ENCODE data around the gene C17orf75. TPM values are rescaled to one million over a fixed set of nuclear protein-coding genes. Genes with fewer than 3 reads are reported as not detected.
"Not testable (repeated sequence)": the region's sequence is repeated elsewhere in the genome, so short reads cannot be mapped to it uniquely, and the experiment has no call there.

The C17orf75 gene
- total RNA-seq, 4 donors from 2014 or later = 9.1 to 11.6 (median 9.5) TPM

DNA sequence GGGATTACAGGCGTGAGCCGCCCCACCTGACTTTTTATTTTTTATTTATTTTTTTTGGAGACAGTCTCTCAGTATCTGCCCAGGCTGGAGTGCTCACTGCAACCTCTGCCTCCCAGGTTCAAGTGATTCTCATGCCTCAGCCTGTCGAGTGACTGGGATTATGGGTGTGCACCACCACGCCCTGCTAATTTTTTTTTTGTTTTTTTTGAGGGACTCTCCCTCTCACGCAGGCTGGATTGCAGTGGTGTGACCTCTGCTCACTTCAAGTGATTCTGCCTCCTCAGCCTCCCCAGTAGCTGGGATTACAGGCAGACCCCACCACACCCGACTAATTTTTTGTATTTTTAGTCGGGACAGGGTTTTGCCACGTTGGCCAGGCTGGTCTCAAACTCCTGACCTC, 15.6 kb upstream of the C17orf75 start:
- DNase-seq (ENCODE audit: extremely low spot score) = no peak
- H3K4me3 ChIP-seq = no peak overlapping the region
- no peaks in the 10 kb centered on the region for H3K9me3 ChIP-seq
- 84% methylated on average over 8 of the region's 8 CpGs for WGBS
- peaks cover 42 to 57% (median 55%) of the 10 kb centered on the region in 4 donors for H3K4me1 ChIP-seq
- intact Hi-C loops (cut with DNase I) = no loop called here
- no peaks in the 10 kb centered on the region for H3K27me3 ChIP-seq
- peaks cover 42 to 95% (median 76%) of the 10 kb centered on the region in 4 donors for H3K36me3 ChIP-seq
- no peak overlapping the region for H3K27ac ChIP-seq (replicated peaks in 1 of 4)
- TF ChIP-seq POLR2A (IDR thresholded peaks at IDR 0.05; ENCODE audit: low read depth) = no peak

DNA sequence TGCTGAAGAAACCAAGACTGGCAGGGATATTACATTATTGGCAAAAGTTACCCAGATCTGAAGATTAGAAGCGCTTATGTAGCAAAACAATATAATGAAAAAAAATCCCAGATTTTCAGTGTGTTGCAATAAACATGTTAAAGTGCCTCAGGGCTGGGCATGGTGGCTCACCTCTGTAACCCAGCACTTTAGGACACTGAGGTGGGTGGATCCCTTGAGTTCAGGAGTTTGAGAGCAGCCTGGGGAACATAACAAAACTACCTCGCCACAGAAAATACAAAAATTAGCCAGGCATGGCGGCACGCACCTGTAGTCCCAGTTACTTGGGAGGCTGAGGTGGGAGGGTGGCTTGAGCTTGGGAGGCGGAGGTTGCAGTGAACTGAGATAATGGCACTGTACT, 14.8 kb upstream of the C17orf75 start:
- DNase-seq (ENCODE audit: extremely low spot score) = no peak
- intact Hi-C loops (cut with DNase I) = no loop called here
- no peak for TF ChIP-seq EP300 (IDR thresholded peaks at IDR 0.05)
- Histone ChIP-seq H3K27me3 (no peaks in the 10 kb centered on the region), H3K36me3 (peaks cover 36 to 94% (median 71%) of the 10 kb centered on the region in 4 donors), H3K9me3 (no peaks in the 10 kb centered on the region), H3K4me3 (no peak overlapping the region), H3K4me1 (peaks cover 51 to 66% (median 64%) of the 10 kb centered on the region in 4 donors), H3K27ac (replicated peaks in 1 of 4) (no peak overlapping the region)
- 91% methylated on average over 5 of the region's 5 CpGs for WGBS

DNA sequence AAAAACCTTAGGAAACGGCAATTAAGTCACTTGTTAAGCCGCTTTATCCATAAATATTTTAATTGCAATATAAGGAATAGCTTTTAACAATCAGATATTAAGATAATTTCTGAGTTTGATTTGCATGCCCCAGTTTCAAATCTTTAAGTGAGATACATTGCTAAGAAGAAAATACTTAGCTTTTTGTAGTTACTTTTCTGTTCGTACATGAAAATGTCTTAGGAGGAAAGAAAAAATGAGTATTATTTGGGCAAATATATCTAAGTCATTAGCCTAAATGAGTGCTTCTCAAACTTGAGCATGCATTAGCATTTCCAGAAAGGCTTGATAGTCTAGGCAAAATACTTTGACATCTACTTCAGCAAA, 14.4 kb upstream of the C17orf75 start:
- Histone ChIP-seq H3K27me3 (no peaks in the 10 kb centered on the region), H3K9me3 (no peaks in the 10 kb centered on the region), H3K4me1 (peaks cover 54 to 70% (median 68%) of the 10 kb centered on the region in 4 donors), H3K36me3 (peaks cover 33 to 91% (median 69%) of the 10 kb centered on the region in 4 donors), H3K27ac (replicated peaks in 1 of 4) (no peak overlapping the region), H3K4me3 (peak overlapping the region in 1 of 4 donors; percentile 11)
- WGBS = 83% methylated on average over 3 of the region's 3 CpGs
- intact Hi-C loops (cut with DNase I) = no loop called here
- TF ChIP-seq EP300 (IDR thresholded peaks at IDR 0.05) = no peak
- TF ChIP-seq, protein P1, sequence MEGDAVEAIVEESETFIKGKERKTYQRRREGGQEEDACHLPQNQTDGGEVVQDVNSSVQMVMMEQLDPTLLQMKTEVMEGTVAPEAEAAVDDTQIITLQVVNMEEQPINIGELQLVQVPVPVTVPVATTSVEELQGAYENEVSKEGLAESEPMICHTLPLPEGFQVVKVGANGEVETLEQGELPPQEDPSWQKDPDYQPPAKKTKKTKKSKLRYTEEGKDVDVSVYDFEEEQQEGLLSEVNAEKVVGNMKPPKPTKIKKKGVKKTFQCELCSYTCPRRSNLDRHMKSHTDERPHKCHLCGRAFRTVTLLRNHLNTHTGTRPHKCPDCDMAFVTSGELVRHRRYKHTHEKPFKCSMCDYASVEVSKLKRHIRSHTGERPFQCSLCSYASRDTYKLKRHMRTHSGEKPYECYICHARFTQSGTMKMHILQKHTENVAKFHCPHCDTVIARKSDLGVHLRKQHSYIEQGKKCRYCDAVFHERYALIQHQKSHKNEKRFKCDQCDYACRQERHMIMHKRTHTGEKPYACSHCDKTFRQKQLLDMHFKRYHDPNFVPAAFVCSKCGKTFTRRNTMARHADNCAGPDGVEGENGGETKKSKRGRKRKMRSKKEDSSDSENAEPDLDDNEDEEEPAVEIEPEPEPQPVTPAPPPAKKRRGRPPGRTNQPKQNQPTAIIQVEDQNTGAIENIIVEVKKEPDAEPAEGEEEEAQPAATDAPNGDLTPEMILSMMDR (IDR thresholded peaks at IDR 0.05) = no peak
- TF ChIP-seq POLR2AphosphoS5 (IDR thresholded peaks at IDR 0.05) = no peak
- TF ChIP-seq POLR2A (IDR thresholded peaks at IDR 0.05; ENCODE audit: low read depth) = no peak
- DNase-seq (ENCODE audit: extremely low spot score) = no peak

DNA sequence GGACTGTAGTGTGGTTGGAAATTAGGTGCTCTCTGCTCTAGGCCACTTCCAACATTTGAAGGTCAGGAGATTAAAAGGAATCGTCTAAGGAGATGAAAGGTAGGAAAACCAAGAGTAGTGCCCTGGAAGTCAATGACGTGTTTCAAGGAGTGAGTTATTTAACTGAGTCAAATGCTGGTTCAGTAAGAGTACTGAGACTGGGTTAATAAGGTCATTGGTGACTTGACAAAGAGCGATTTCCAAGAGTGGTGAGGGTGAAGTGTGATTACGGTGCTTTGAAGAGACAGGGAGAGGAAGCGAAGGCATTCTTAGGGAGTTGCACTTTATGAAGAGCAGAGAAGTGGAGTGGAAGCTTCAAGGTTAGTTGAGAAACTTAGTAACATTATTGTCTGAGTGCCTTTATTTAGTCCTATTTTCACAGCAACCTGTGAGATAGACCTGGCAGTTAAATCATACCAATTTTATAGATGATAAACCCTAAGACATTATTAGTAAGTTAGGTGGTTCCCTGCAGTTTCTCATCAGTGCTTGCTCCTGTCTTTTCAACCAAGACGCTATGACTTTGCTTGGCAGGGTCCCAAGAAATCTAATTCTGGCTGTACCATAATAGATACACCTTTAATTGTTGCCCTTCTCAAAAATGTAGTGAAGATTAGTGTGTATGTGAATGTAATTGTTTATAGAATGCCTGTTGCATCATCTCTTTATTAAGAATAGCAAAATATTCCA, 13.8 kb upstream of the C17orf75 start:
- Histone ChIP-seq H3K36me3 (peaks cover 27 to 85% (median 64%) of the 10 kb centered on the region in 4 donors), H3K4me3 (peak overlapping the region in 2 of 4 donors; percentile 6 to 11), H3K9me3 (no peaks in the 10 kb centered on the region), H3K27ac (replicated peaks in 1 of 4) (peak overlapping the region in 1 of 4 donors; percentile 32), H3K27me3 (no peaks in the 10 kb centered on the region), H3K4me1 (peaks cover 54 to 70% (median 69%) of the 10 kb centered on the region in 4 donors)
- no peak for DNase-seq (ENCODE audit: extremely low spot score)
- TF ChIP-seq POLR2AphosphoS5 (IDR thresholded peaks at IDR 0.05) (no peak), POLR2A (IDR thresholded peaks at IDR 0.05; ENCODE audit: low read depth) (no peak), EP300 (IDR thresholded peaks at IDR 0.05) (no peak)
- TF ChIP-seq, protein P1 (IDR thresholded peaks at IDR 0.05) = no peak
- WGBS = 59% methylated on average over 6 of the region's 6 CpGs
- intact Hi-C loops (cut with DNase I) = no loop called here

DNA sequence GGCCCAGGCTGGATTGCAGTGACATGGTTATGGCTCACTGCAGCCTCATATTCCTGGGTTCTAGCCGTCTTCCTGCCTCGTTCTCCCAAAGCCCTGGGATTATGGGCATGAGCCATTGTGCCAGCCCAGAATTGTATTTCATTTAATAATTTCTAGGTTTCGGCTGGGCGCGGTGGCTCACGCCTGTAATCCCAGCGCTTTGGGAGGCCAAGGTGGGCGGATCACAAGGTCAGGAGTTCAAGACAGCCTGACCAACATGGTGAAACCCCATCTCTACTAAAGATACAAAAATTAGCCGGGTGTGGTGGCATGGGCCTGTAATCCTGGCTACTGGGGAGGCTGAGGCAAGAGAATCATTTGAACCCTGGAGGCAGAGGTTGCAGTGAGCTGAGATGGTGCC, 10.8 kb upstream of the C17orf75 start:
- H3K27ac ChIP-seq (replicated peaks in 1 of 4); DNase-seq (ENCODE audit: extremely low spot score); H3K9me3 ChIP-seq; intact Hi-C loops (cut with DNase I); H3K27me3 ChIP-seq: not testable (repeated sequence)
- Histone ChIP-seq H3K36me3 (peaks cover 4 to 54% (median 36%) of the 10 kb centered on the region in 4 donors), H3K4me1 (peaks cover 61 to 77% (median 75%) of the 10 kb centered on the region in 4 donors), H3K4me3 (peak overlapping the region; percentile 63 to 94 (median 88))
- WGBS = 97% methylated on average over 9 of the region's 9 CpGs

DNA sequence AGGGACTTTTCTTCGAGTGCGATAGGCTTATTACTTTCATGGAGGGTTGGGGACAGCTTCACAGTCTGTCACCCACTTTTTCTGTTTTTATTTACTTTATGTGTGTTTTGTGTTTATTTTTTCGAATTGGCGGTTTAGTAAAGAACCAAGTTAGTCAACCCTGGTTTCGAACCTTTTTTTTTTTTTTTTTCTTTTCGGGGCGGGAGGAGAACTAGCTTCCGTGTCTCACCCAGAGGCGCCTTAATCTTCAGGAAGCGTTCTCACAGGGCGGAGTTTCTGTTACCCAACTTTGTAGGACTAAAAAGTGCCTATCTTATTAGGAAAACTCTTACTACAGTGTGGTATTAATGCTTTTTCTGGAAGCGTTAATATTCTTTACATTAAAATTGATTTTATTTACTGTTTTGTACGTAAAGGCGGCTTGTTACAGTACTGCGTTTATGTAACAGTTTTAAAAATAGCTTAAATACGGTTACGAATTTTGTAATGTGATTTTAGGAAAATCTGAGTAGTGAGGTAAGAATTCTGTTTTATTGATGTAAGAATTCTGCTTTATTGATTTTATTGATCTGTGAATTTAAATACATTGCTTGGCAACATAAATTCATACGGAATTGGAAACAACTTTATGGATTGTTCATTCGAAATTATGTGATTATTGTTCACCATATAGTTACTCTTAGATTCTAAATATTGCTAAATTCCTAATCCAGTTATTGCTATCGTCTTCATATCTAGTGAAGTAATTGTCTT, 8.9 kb upstream of the C17orf75 start:
- peak overlapping the region; percentile 63 to 94 (median 88) for H3K4me3 ChIP-seq
- DNase-seq (ENCODE audit: extremely low spot score) = no peak
- TF ChIP-seq, protein P1 (IDR thresholded peaks at IDR 0.05) = no peak
- intact Hi-C loops (cut with DNase I) = no loop called here
- H3K36me3 ChIP-seq = peaks cover 0 to 40% (median 27%) of the 10 kb centered on the region in 4 donors
- H3K27me3 ChIP-seq = no peaks in the 10 kb centered on the region
- peak overlapping the region; percentile 89 to 99 (median 96) for H3K27ac ChIP-seq (replicated peaks in 1 of 4)
- H3K4me1 ChIP-seq = peaks cover 51 to 59% (median 57%) of the 10 kb centered on the region in 4 donors
- under 1% methylated on average over 20 of the region's 20 CpGs for WGBS
- H3K9me3 ChIP-seq = no peaks in the 10 kb centered on the region
